Activated CD4-positive, alpha-beta T cell treated with anti-CD3 and anti-CD28 coated beads, Interleukin-2, amount 10 ng/mL, durations not matched to agents 7 days and 5 days (primary cell): ENCODE data around the gene RAB24. TPM values are rescaled to one million over a fixed set of nuclear protein-coding genes. Genes with fewer than 3 reads are reported as not detected.
"Not testable (repeated sequence)": the region's sequence is repeated elsewhere in the genome, so short reads cannot be mapped to it uniquely, and the experiment has no call there.

Experiments used
- CTCF ChIA-PET: fragments of 350-600 bp; sonication (Branson Sonifier 250); formaldehyde crosslinking; loops from one replicate; lab custom pipeline; 2021; ENCODE audit warnings: antibody characterized with exemption; lab: Charles Lee
- POLR2A ChIA-PET: fragments of 350-600 bp; sonication (Branson Sonifier 250); formaldehyde crosslinking; loops from one replicate; lab custom pipeline; 2021; ENCODE audit warnings: antibody characterized with exemption; lab: Charles Lee
- DNase-seq: peaks from one replicate; pipeline ENCODE4 v3.0.0-alpha.2; 2020
- H3K27ac Mint-ChIP-seq: one replicate; pipeline ENCODE4 v1.8.0; 2021; ENCODE audit warnings: mild to moderate bottlenecking, moderate library complexity, mixed read lengths
- H3K27me3 Mint-ChIP-seq: one replicate; pipeline ENCODE4 v1.8.0; 2021; ENCODE audit warnings: mixed read lengths
- H3K36me3 Mint-ChIP-seq: one replicate; pipeline ENCODE4 v1.8.0; 2021; ENCODE audit warnings: low read depth, mixed read lengths
- H3K4me1 Mint-ChIP-seq: one replicate; pipeline ENCODE4 v1.8.0; 2021; ENCODE audit warnings: mixed read lengths
- H3K4me3 Mint-ChIP-seq: one replicate; pipeline ENCODE4 v1.8.0; 2021; ENCODE audit warnings: mild to moderate bottlenecking, moderate library complexity, mixed read lengths
- H3K9me3 Mint-ChIP-seq: one replicate; pipeline ENCODE4 v1.8.0; 2021; ENCODE audit warnings: mixed read lengths
- total RNA-seq, 2 experiments: library from RNA; stranded (reverse); gene quantifications; one replicate each; pipeline ENCODE4 v1.2.3, GENCODE V29; 2021

Gene RAB24
- total RNA-seq, 2 experiments from 2014 or later: 28.3 to 34.4 TPM

DNA sequence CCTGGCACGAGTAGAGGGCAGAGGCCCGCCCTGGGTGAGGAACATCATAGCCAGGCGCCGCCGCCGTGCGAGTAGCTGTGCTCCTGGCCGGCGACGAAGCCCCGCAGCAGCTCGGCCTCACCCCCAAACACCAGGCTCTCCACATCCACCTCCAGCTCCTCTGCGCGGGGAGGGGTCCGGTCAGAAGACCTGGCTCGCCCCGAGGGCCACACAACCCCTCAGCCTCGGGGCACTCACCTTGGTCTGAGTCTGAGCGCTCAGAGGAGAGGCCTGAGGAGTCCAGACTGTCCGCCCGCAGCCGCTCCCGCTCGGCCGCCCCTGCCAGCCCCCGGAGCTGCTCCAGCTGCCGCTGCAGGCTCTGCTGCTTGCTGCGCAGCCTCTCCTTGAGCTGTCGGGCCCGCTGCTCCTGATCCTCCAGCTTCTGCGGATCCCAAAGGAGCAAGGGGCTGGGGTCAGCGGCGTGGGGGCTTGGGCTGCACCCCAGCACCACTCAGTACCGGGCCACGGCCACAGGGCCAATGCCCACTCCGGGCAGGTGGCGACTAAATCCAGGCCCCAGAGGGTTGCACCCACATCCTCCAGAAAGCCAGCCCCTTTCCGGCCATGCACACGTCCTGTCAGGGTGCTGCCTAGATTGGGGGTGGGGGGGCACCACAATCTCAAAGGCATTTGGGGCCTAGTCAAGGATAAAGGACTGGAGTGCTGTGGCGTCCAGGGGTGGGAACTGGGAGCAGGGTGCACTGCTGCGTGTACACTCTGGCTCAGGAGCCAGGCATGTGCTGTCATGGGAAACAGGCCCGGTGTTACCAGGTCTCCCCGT lies 4.2 kb upstream of the RAB24 start:
- Mint-ChIP-seq H3K4me1 (peaks cover 58% of the 10 kb centered on the region), H3K36me3 (peaks cover 55% of the 10 kb centered on the region), H3K27me3 (no peaks in the 10 kb centered on the region), H3K27ac (no peak overlapping the region), H3K9me3 (no peaks in the 10 kb centered on the region), H3K4me3 (no peak overlapping the region)
- ChIA-PET POLR2A (interaction anchor here (0.7 kb wide), 1 partner anchor 11 kb away, joined by 3 read pairs; no protein-coding TSS in a partner anchor), CTCF (interaction anchor here (0.6 to 3.3 kb wide), 7 partner anchors 10 to 194 kb away, joined by 3 to 30 read pairs (median 3); no protein-coding TSS in a partner anchor)
- no peak for DNase-seq

DNA sequence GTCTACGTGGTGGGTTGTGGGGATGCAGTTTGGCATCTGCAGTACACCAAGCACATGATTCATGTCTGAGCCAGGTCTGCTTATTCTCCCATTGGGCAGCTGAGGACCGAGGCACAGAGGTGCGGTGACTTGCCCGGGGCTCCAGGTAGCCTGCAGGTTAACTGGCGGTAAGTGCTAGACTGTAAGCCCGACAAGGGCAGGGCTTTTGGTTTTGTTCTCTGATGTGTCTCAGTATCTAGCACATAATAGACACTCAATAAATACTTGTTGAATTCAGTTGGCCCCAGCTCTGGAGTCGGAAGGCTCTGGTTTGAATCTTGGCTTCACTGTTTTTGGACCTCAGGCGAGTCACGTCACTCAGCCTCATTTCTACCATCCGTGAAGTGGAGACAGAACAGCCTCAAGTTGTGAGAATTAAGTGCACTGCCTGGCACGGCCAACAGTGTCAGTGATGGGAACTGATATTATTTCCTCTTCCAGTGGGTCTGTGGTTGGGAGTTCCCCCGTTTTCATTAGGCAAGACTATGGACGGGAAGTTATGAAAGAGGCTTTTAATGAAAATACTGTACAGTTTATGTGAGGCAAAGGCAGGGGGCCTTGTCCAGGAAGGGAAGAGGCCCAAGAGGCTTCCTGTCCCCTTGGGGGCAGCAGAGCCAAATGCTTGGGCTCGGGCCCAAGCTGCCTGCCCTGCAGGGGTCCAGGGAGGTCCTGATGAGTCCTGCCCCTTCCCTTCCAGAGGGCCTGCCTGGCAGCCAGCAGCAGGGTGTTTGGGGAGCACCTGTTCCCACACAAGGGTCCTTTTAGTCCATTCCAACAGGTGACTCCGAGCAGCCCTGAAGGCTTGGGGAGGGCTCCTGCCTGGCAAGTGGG lies 3.4 kb upstream of the RAB24 start:
- DNase-seq: no peak
- no peak overlapping the region for H3K4me3 Mint-ChIP-seq
- no peaks in the 10 kb centered on the region for H3K27me3 Mint-ChIP-seq
- H3K36me3 Mint-ChIP-seq: peaks cover 61% of the 10 kb centered on the region
- no peaks in the 10 kb centered on the region for H3K9me3 Mint-ChIP-seq
- H3K27ac Mint-ChIP-seq: peak overlapping the region; percentile 65
- peaks cover 63% of the 10 kb centered on the region for H3K4me1 Mint-ChIP-seq
- ChIA-PET CTCF (interaction anchor here (0.6 to 1.4 kb wide), 5 partner anchors 76 to 316 kb away, joined by 3 to 4 read pairs (median 3); no protein-coding TSS in a partner anchor), POLR2A (no interaction called here)

GRCh38 chr5:177306103-177306640 lies 2.7 kb upstream of the RAB24 start:
- CTCF ChIA-PET: interaction anchor here (0.6 to 1.4 kb wide), 3 partner anchors 77 to 316 kb away, joined by 3 to 5 read pairs (median 4); no protein-coding TSS in a partner anchor
- DNase-seq, H3K27me3 Mint-ChIP-seq, H3K9me3 Mint-ChIP-seq, POLR2A ChIA-PET: not testable (repeated sequence)
- Mint-ChIP-seq H3K27ac (peak overlapping the region; percentile 65), H3K4me3 (peak overlapping the region; percentile 88), H3K4me1 (peaks cover 70% of the 10 kb centered on the region), H3K36me3 (peaks cover 66% of the 10 kb centered on the region)

DNA sequence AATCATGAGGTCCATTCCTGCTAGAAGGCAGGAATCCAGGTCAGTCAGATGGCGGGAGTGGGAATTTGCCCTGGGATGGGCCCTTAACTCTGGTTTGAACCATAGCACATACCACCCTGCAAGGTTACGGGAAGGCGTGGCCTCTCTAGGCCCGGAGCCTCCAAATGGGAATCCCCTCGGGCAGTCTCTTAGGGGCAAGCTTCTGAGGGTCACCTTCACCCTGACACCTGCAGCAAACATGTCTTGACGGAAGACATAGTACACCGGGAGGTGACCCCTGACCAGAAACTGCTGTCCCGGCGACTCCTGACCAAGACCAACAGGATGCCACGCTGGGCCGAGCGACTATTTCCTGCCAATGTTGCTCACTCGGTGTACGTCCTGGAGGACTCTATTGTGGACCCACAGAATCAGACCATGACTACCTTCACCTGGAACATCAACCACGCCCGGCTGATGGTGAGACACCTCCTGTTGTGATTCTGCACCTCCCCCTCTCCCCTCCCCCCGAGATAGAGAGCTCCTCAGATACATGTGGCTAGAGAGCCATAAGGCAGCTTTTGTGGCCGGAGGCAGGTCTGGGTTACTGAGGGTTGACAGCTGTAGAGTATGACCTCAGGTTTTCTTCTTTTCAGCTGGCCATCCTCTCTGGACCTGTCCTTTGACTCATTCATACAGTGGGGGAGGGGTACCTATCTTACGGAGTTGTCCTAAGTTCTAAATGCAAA lies 1.0 kb upstream of the RAB24 start:
- H3K4me3 Mint-ChIP-seq: peak overlapping the region; percentile 88
- H3K27me3 Mint-ChIP-seq: no peaks in the 10 kb centered on the region
- peak; percentile 43 for DNase-seq
- no peaks in the 10 kb centered on the region for H3K9me3 Mint-ChIP-seq
- H3K27ac Mint-ChIP-seq: peak overlapping the region; percentile 92
- H3K4me1 Mint-ChIP-seq: peaks cover 72% of the 10 kb centered on the region
- ChIA-PET CTCF (interaction anchor here (0.7 to 2.0 kb wide), 5 partner anchors 8 to 168 kb away, joined by 3 to 7 read pairs (median 3); no protein-coding TSS in a partner anchor), POLR2A (interaction anchor here (0.6 kb wide), 1 partner anchor 9 kb away, joined by 3 read pairs; no protein-coding TSS in a partner anchor)
- peaks cover 65% of the 10 kb centered on the region for H3K36me3 Mint-ChIP-seq

- POLR2A ChIA-PET: no interaction called here
- Mint-ChIP-seq H3K4me1 (peaks cover 72% of the 10 kb centered on the region), H3K9me3 (no peaks in the 10 kb centered on the region), H3K4me3 (peak overlapping the region; percentile 88), H3K27me3 (no peaks in the 10 kb centered on the region), H3K27ac (peak overlapping the region; percentile 92), H3K36me3 (peaks cover 62% of the 10 kb centered on the region)
- DNase-seq: no peak
- CTCF ChIA-PET: interaction anchor here (0.5 to 2.2 kb wide), 13 partner anchors 9 to 190 kb away, joined by 3 to 9 read pairs (median 4); partner anchors contain the start of gene NSD1
Observed at GRCh38 chr5:177303925-177304391, 439 bp upstream of the RAB24 start.

- Mint-ChIP-seq H3K9me3 (no peaks in the 10 kb centered on the region), H3K4me3 (peak overlapping the region; percentile 88), H3K4me1 (peaks cover 80% of the 10 kb centered on the region), H3K36me3 (peaks cover 65% of the 10 kb centered on the region), H3K27ac (peak overlapping the region; percentile 87), H3K27me3 (no peaks in the 10 kb centered on the region)
- no peak for DNase-seq
- CTCF ChIA-PET: interaction anchor here (1.2 to 2.3 kb wide), 10 partner anchors 7 to 189 kb away, joined by 3 to 13 read pairs (median 4); no protein-coding TSS in a partner anchor
- POLR2A ChIA-PET: no interaction called here
Observed at GRCh38 chr5:177302354-177303110, 987 bp downstream of the RAB24 start.

DNA sequence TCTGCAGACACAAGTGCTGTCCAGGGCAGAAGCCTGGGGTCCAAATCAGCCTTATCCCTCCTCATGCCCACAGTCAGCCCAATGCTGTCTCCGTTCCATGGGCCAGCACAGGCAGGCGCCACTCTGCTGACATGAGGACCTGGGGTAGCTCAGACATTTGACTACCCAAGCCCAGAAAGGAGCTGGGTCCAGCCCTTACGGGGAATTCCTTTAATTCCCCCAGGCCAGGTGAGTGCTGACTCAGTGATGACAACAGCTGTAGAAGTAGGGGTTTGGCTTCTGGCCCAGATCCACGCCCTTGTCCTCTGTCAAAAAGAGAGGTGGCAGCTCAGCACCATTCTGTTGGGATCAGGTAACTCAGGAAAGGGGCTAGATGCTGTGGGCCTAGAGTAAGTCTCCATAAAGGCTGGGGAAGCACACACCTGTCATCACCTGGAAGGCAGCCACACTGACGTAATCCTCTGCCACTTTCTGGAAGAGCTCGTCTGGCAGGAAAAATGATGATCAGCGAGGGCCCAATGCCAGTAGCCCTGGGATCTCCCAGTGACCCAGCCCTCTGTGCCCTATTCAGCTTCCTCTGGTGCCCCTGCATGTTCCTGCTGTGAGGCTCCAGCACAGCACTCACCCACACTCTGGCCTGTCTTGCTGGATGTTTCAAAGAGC lies 1.9 kb downstream of the RAB24 start:
- CTCF ChIA-PET: interaction anchor here (0.5 to 2.3 kb wide), 9 partner anchors 8 to 188 kb away, joined by 3 to 13 read pairs (median 4); no protein-coding TSS in a partner anchor
- DNase-seq: no peak
- Mint-ChIP-seq H3K4me1 (peaks cover 83% of the 10 kb centered on the region), H3K9me3 (no peaks in the 10 kb centered on the region), H3K36me3 (peaks cover 66% of the 10 kb centered on the region), H3K4me3 (peak overlapping the region; percentile 88), H3K27ac (peak overlapping the region; percentile 89), H3K27me3 (no peaks in the 10 kb centered on the region)
- POLR2A ChIA-PET: no interaction called here

- Mint-ChIP-seq H3K27ac (peak overlapping the region; percentile 89), H3K36me3 (peaks cover 67% of the 10 kb centered on the region), H3K4me1 (peaks cover 83% of the 10 kb centered on the region), H3K9me3 (no peaks in the 10 kb centered on the region), H3K27me3 (no peaks in the 10 kb centered on the region), H3K4me3 (peak overlapping the region; percentile 55)
- no peak for DNase-seq
- ChIA-PET POLR2A (interaction anchor here (0.6 kb wide), 1 partner anchor 171 kb away, joined by 3 read pairs; no protein-coding TSS in a partner anchor), CTCF (interaction anchor here (0.5 to 2.3 kb wide), 8 partner anchors 9 to 187 kb away, joined by 3 to 13 read pairs (median 4); no protein-coding TSS in a partner anchor)
Observed at GRCh38 chr5:177300951-177301350, 2.6 kb downstream of the RAB24 start.

DNA sequence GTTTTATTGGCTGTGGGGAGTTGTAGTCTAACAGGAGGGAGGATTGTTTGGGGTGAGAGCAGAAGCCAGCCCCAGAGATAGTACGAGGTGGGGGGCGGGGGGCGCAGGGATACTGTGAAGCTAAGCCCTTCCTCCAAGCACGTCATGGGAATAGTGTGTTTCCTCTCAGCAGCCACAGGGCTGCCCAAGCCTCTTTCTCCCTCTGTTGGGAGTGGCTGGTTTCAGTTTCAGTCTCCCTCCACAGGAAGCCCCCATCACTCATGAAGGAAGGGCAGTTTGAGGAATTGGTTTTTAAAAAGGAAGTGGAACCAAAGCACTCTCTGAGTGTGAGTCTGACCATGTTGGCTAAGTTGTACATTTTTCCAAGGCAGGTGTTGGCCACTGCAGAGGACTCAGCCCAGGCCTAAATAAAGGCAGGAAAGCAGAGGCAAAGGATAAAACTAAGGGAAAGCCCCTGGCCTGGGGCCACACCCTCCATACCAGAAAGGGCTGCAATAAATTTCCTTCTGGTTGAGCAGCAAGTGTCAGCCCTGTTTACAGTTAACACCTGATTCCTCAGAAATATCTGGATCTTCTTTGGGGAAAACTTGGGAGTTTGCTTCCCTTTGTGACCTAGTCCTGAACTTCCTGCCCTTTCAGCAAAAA lies 3.2 kb downstream of the RAB24 start:
- no peaks in the 10 kb centered on the region for H3K27me3 Mint-ChIP-seq
- no peaks in the 10 kb centered on the region for H3K9me3 Mint-ChIP-seq
- H3K27ac Mint-ChIP-seq: peak overlapping the region; percentile 89
- peak; percentile 74 for DNase-seq
- peaks cover 83% of the 10 kb centered on the region for H3K4me1 Mint-ChIP-seq
- H3K36me3 Mint-ChIP-seq: peaks cover 67% of the 10 kb centered on the region
- ChIA-PET POLR2A (interaction anchor here (0.6 kb wide), 1 partner anchor 171 kb away, joined by 3 read pairs; no protein-coding TSS in a partner anchor), CTCF (interaction anchor here (1.0 to 2.3 kb wide), 4 partner anchors 10 to 186 kb away, joined by 3 to 13 read pairs (median 6); no protein-coding TSS in a partner anchor)
- H3K4me3 Mint-ChIP-seq: peak overlapping the region; percentile 55

DNA sequence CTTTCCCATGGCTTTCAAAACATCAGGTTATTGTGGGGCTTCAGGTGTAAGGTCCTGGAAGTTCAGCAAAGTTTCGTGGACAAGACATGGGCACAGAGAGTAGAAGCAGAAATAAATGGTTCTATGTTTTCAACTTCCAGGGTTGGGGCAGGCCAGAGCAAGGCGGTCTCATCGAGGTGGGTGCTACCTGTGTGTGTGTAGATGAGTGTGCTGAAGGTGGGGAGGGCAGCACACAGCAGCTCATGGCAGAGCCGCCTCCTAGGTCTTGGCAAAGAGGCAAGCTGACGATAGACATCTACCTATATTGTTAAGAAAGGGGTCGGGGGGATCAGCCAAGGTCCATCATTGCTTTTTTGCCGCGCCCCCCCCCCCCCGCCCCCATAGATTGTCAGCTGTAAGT lies 3.8 kb downstream of the RAB24 start:
- H3K9me3 Mint-ChIP-seq: no peaks in the 10 kb centered on the region
- DNase-seq: no peak
- peak overlapping the region; percentile 86 for H3K27ac Mint-ChIP-seq
- H3K36me3 Mint-ChIP-seq: peaks cover 67% of the 10 kb centered on the region
- POLR2A ChIA-PET: no interaction called here
- no peaks in the 10 kb centered on the region for H3K27me3 Mint-ChIP-seq
- CTCF ChIA-PET: interaction anchor here (1.0 to 4.1 kb wide), 4 partner anchors 10 to 186 kb away, joined by 3 to 30 read pairs (median 4); no protein-coding TSS in a partner anchor
- H3K4me3 Mint-ChIP-seq: no peak overlapping the region
- peaks cover 82% of the 10 kb centered on the region for H3K4me1 Mint-ChIP-seq
